HFF-Myc (cell line): Measurements from ENCODE around the gene EPHB4.

Experiments used
- DNase-seq: peaks from one replicate; pipeline ENCODE4 v3.0.0-alpha.2; 2011; ENCODE audit warnings: low read depth; ENCODE audit errors: extremely low read depth
- H3K4me3 ChIP-seq: replicated peaks from 2 replicates; pipeline ENCODE4 v1.5.1; 2011; ENCODE audit warnings: low read depth, mild to moderate bottlenecking, control low read depth, low read length
- TF ChIP-seq, protein P1 (sequence below): IDR thresholded peaks from 2 replicates; pipeline ENCODE4 v1.5.1; 2012; ENCODE audit warnings: mild to moderate bottlenecking, low read depth, low read length, control low read depth; ENCODE audit errors: missing control alignments

Gene EPHB4

DNA sequence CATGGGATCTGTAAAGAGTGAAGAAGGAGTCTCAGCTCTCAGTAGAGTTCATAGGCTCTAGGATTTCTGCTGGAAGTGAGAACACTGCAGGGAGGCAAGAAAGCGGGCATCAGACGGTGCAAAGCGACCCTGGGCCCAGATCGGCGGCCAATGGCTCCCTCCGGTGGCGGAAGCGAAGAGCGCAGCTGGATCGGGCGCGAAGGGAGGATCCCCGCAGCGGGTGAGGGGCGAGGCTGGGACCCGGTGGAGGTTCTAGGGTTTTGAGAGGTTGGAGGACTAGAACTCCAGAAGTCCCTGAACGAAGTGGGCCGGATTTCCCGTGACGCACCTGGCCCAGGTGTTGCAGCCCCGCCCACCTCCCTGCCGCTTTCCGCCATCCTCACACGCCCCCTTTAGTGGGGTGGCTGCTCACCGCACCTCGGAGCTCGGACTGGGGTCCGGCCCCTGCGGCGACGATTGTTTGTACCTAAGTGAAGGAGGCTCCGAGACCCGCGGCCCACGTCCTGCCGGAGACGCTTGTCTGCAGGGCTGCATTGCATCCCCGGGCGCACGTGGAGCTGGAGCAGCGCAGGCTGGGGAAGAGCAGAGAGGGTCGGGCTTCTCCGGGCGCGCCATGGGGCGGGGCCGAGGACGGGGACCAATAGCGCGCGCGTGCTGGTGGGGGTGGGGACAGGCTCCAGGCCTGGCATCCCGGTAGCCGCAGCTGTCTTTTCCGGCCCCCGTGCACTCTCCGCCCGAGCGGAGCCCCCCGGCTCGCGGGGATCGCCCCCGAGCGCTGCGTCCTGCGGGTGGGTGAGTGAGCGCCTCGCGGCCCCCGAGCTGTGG lies 24.9 kb upstream of the EPHB4 start, which contains the start of gene SLC12A9:
TSS of gene SLC12A9 (plus strand) at position 666 of the 825 bp plus-strand sequence. CDS start 1,485 bp downstream, outside the sequence.
- peak within 1 kb of the TSS; percentile 81 for H3K4me3 ChIP-seq
- DNase-seq: peak; percentile 56
- TF ChIP-seq, protein P1, sequence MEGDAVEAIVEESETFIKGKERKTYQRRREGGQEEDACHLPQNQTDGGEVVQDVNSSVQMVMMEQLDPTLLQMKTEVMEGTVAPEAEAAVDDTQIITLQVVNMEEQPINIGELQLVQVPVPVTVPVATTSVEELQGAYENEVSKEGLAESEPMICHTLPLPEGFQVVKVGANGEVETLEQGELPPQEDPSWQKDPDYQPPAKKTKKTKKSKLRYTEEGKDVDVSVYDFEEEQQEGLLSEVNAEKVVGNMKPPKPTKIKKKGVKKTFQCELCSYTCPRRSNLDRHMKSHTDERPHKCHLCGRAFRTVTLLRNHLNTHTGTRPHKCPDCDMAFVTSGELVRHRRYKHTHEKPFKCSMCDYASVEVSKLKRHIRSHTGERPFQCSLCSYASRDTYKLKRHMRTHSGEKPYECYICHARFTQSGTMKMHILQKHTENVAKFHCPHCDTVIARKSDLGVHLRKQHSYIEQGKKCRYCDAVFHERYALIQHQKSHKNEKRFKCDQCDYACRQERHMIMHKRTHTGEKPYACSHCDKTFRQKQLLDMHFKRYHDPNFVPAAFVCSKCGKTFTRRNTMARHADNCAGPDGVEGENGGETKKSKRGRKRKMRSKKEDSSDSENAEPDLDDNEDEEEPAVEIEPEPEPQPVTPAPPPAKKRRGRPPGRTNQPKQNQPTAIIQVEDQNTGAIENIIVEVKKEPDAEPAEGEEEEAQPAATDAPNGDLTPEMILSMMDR: peak; percentile 86

DNA sequence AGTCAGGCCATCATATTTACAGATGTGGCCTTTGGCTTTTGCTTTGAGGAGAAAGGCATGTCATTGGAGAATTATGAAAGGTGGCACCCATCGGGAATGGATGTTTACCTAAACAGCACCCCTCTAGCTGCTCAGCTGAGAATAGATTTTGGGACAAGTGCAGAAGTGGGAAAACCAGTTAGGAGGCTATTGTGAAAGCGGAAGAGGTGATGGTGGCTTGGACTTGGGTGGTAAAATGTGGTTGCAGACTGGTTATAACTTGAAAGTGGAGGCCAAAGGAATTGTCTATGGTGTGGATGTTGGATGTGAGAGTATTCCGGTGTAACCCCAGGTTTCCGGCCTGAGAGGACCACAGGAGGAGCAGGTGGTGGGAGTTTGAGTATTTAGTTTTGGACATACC lies 20.0 kb upstream of the EPHB4 start:
- DNase-seq: no peak
- TF ChIP-seq, protein P1: no peak
- H3K4me3 ChIP-seq: no peak overlapping the region

DNA sequence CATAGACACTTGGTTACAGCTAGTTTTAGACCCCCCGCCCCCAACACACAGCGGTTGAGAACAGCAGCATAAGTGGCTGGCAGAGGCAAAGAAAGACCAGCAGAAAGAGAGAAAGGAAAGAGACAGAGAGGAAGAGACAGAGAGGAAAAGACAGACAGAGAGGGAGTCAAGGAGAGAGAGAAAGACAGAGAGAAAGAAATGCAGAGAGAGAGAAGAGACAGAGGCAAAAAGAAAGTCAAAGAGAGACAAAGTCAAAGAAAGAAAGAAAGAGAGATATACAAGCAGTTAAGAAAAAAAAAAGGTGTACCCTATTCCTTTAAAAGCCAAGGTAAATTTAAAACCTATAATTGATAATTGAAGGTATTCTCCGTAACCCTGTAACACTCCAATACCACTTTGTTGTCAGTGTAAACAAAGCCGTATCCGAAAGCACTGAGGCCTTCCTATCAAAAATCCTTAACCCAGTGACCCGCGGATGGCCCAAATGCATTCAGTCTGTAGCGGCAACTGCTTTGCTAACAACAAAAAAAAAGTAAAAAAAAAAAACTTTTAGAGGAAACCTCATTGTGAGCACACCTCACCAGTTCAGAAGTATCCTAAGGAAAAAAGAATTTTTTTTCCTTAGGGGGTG lies 13.3 kb upstream of the EPHB4 start:
- DNase-seq: no peak
- no peak overlapping the region for H3K4me3 ChIP-seq
- TF ChIP-seq, protein P1: no peak

DNA sequence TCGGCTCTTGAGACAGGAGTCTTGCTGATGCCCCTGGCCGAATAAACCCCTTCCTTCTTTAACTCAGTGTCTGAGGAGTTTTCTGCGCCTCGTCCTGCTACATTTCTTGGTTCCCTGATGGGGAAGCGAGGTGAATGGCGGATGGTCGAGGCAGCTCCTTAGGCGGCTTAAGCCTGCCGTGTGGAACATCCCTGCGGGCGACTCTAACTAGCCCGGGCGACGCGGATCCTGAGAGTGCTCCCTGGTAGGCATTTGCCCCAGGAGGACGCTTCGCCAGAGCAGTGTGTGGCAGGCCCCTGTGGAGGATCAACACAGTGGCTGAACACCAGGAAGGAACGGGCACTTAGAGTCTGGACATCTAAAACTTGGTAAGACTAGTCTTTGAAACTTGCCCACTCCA lies 12.0 kb upstream of the EPHB4 start:
- no peak for DNase-seq
- TF ChIP-seq, protein P1: no peak

DNA sequence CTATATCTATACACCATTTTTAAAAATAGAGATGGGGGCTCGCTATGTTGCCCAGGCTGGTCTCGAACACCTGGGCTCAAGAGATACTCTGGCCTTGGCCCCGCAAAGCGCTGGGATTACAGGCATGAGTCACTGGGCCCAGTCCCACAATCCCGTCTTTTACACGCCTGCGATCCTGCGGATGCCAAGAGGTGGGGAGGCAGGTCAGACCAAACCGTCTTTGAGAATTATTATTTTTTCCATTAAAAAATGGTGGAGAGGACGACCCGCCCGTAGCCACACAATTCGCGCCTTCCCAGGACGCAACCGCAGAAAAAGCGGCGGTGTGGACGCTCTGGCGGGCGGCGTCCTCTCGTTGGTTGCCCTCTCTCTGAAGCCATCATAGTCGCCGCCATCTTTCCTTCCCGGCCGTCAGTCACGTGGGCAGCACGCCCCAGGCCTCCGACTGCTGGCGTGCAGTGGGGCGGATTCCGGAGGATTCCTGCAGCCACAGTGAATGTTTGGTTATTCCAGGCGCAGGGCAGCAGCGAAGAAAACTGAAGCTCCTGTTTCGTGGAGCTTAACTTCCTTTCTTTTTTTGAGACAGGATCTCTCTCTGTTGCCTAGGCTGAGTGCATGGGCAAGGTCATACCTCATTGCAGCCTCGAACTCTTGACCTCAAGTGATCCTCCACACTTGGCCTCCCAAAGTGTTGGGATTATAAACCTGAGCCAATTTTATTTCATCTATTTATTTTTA lies 9.9 kb upstream of the EPHB4 start:
- DNase-seq: peak; percentile 72
- peak overlapping the region; percentile 21; the same call in 1 of the 2 replicates for H3K4me3 ChIP-seq
- TF ChIP-seq, protein P1: no peak

More for the DNA sequence above, 12.0 kb upstream of the EPHB4 start:
- no peak overlapping the region for H3K4me3 ChIP-seq

DNA sequence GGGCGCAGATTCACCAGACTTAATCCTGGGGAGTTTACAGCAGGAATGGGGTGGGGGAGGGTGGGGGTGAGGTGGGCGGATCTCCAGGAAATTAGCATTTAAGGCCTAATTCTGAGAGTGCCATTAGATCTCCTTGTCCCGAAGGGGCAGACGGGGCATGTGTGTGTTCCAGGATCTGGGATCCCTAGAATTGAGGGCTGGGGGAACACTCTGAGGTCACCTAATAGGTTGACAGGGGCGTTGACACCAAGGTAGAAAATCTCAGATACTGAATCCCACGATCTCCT lies 9.4 kb upstream of the EPHB4 start:
- DNase-seq: no peak
- peak overlapping the region; percentile 21; the same call in 1 of the 2 replicates for H3K4me3 ChIP-seq
- TF ChIP-seq, protein P1: no peak
